ENCODE measurements around the gene ANGPTL1. TPM values are rescaled to one million over a fixed set of nuclear protein-coding genes. Genes with fewer than 3 reads are reported as not detected.

ANGPTL1 gene
- total and polyA plus RNA-seq, 10 of the 15 experiments (the other 5 are each of a cell fraction or from before 2014, with no cell fraction given): not detected

- TF ChIP-seq, protein P1, sequence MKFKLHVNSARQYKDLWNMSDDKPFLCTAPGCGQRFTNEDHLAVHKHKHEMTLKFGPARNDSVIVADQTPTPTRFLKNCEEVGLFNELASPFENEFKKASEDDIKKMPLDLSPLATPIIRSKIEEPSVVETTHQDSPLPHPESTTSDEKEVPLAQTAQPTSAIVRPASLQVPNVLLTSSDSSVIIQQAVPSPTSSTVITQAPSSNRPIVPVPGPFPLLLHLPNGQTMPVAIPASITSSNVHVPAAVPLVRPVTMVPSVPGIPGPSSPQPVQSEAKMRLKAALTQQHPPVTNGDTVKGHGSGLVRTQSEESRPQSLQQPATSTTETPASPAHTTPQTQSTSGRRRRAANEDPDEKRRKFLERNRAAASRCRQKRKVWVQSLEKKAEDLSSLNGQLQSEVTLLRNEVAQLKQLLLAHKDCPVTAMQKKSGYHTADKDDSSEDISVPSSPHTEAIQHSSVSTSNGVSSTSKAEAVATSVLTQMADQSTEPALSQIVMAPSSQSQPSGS (IDR thresholded peaks at IDR 0.05; ENCODE audit: low read length): no peak
- TF ChIP-seq POLR2AphosphoS5 (IDR thresholded peaks at IDR 0.05; ENCODE audit: low read length): no peak
- no peak for TF ChIP-seq POLR2AphosphoS2 (IDR thresholded peaks at IDR 0.05; ENCODE audit: low read depth, low read length)
- no peak for TF ChIP-seq ZBTB33 (IDR thresholded peaks at IDR 0.05)
- TF ChIP-seq ZNF384 (IDR thresholded peaks at IDR 0.05; ENCODE audit: borderline replicate concordance, low read depth, low read length): no peak
- TF ChIP-seq ZNF217 (IDR thresholded peaks at IDR 0.05): no peak
Measured at GRCh38 chr1:178862416-178862815, 8.5 kb downstream of the ANGPTL1 start (continued).

GRCh38 chr1:178857126-178857525, 13.8 kb downstream of the ANGPTL1 start:
- DNase-seq (ENCODE audit: low read depth, low spot score) (no peak), FAIRE-seq (no peak), ATAC-seq (no peak)
- TF ChIP-seq POLR2AphosphoS5 (IDR thresholded peaks at IDR 0.05; ENCODE audit: low read length) (no peak), NR2F1 (conservative IDR thresholded peaks at IDR 0.05) (no peak), ETV6 (conservative IDR thresholded peaks at IDR 0.05 in 1 of 2, IDR thresholded peaks at IDR 0.05 in 1 of 2; ENCODE audit: borderline replicate concordance in 1 of 2, low read depth in 1 of 2) (no peak), SREBF2 (IDR thresholded peaks at IDR 0.05; ENCODE audit: low read length) (no peak), BACH1 (IDR thresholded peaks at IDR 0.05; ENCODE audit: borderline replicate concordance) (no peak), MXI1 (IDR thresholded peaks at IDR 0.05; ENCODE audit: low read depth, low read length) (no peak), HDGF (IDR thresholded peaks at IDR 0.05) (no peak)
- intact Hi-C loops (cut with micrococcal nuclease; ENCODE audit: unreplicated experiment) (no loop called here), in situ Hi-C loops (cut with MboI) (no loop called here)
- 96% methylated on average over 2 of the region's 2 CpGs for WGBS (ENCODE audit: insufficient coverage, insufficient replicate concordance, low lambda C conversion rate, missing lambda C conversion rate)
- Histone ChIP-seq H3K79me2 (ENCODE audit: control insufficient read depth, insufficient read depth, low read length) (no peaks in the 10 kb centered on the region), H3K4me2 (ENCODE audit: control insufficient read depth, insufficient read depth) (no peak overlapping the region), H3K36me3 (ENCODE audit: control insufficient read depth in 2 of 2, insufficient read depth in 2 of 2, low read length in 1 of 2) (no peaks in the 10 kb centered on the region), H3K27ac (ENCODE audit: control insufficient read depth, insufficient read depth) (no peak overlapping the region), H3K4me1 (ENCODE audit: control insufficient read depth, insufficient read depth, low read length) (no peaks in the 10 kb centered on the region), H3K9ac (ENCODE audit: control insufficient read depth, insufficient read depth, low read length) (no peak overlapping the region), H3K4me3 (no peak overlapping the region), H2AFZ (ENCODE audit: control insufficient read depth, low read depth, low read length) (no peak overlapping the region), H4K20me1 (ENCODE audit: control insufficient read depth, insufficient read depth) (no peaks in the 10 kb centered on the region), H3K9me3 (replicated peaks; ENCODE audit: control insufficient read depth, insufficient read depth, low read length) (no peaks in the 10 kb centered on the region), H3K27me3 (replicated peaks in 1 of 2; ENCODE audit: control insufficient read depth in 2 of 2, insufficient read depth in 2 of 2, low read length in 1 of 2) (no peaks in the 10 kb centered on the region)
- ChIA-PET SMC1A (ENCODE audit: uncharacterized antibody, unreplicated experiment) (no interaction called here), RAD21 (ENCODE audit: unreplicated experiment) (no interaction called here), POLR2A (no interaction called here), CTCF (interaction anchor here (1.0 to 1.4 kb wide), 5 partner anchors 10 to 513 kb away, joined by 3 to 6 read pairs (median 4); no protein-coding TSS in a partner anchor)
- BruUV-seq (replicated peaks): no TSS peak

All from GM12878 (cell line).